Right hindlimb (tissue), 1 donor: ENCODE results near the gene GNAI2.
A peak's percentile ranks its signal among the peaks of the same experiment; 100 is the strongest.
"Not testable (repeated sequence)": the region's sequence is repeated elsewhere in the genome, so short reads cannot be mapped to it uniquely, and the experiment has no call there.

Source experiments
- DNase-seq: peaks from one replicate; pipeline ENCODE4 v3.0.0-alpha.2; 2018

Gene GNAI2

GRCh38 chr3:50227390-50228183 is 8.4 kb upstream of the GNAI2 start:
- peak; percentile 95 for DNase-seq

GRCh38 chr3:50228184-50228763 is 7.7 kb upstream of the GNAI2 start:
- DNase-seq: not testable (repeated sequence)

GRCh38 chr3:50229490-50229889 is 6.5 kb upstream of the GNAI2 start:
- DNase-seq: no peak

- DNase-seq: no peak
Observed at GRCh38 chr3:50230104-50230793, 5.8 kb upstream of the GNAI2 start.

- DNase-seq: no peak
Observed at GRCh38 chr3:50230794-50231125, 5.2 kb upstream of the GNAI2 start.

- no peak for DNase-seq
Observed at GRCh38 chr3:50231581-50231980, 4.4 kb upstream of the GNAI2 start.

- no peak for DNase-seq
Observed at GRCh38 chr3:50232303-50232702, 3.7 kb upstream of the GNAI2 start.

- DNase-seq: no peak
Observed at GRCh38 chr3:50233176-50233575, 2.8 kb upstream of the GNAI2 start.

GRCh38 chr3:50236484-50237132 is 604 bp downstream of the GNAI2 start:
- DNase-seq: no peak

- peak; percentile 65 for DNase-seq
Observed at GRCh38 chr3:50237133-50237651, 1.2 kb downstream of the GNAI2 start.

- DNase-seq: peak; percentile 88
Observed at GRCh38 chr3:50237754-50238548, 1.9 kb downstream of the GNAI2 start.

GRCh38 chr3:50238549-50239026 is 2.6 kb downstream of the GNAI2 start:
- DNase-seq: peak; percentile 62

- no peak for DNase-seq
Observed at GRCh38 chr3:50239649-50240048, 3.6 kb downstream of the GNAI2 start.

- DNase-seq: no peak
Observed at GRCh38 chr3:50241163-50241562, 5.2 kb downstream of the GNAI2 start.

GRCh38 chr3:50241713-50242380 is 5.8 kb downstream of the GNAI2 start:
- no peak for DNase-seq

GRCh38 chr3:50242381-50242770 is 6.4 kb downstream of the GNAI2 start:
- DNase-seq: no peak

- peak; percentile 65 for DNase-seq
Observed at GRCh38 chr3:50242851-50243542, 7.0 kb downstream of the GNAI2 start.

- DNase-seq: no peak
Observed at GRCh38 chr3:50243543-50243895, 7.5 kb downstream of the GNAI2 start.

- not testable (repeated sequence) for DNase-seq
Observed at GRCh38 chr3:50244813-50245212, 8.8 kb downstream of the GNAI2 start.

GRCh38 chr3:50245251-50245745 is 9.3 kb downstream of the GNAI2 start:
- no peak for DNase-seq
